GM12878 (cell line): Measurements from ENCODE around the gene LIMS2. TPM values are rescaled to one million over a fixed set of nuclear protein-coding genes. Genes with fewer than 3 reads are reported as not detected.

Experiments used
- ATAC-seq: fragments of 200-7000 bp; cut with Tn5 transposase; 3 replicates; pipeline ENCODE4 v1.9.1; 2020; ENCODE audit warnings: mild to moderate bottlenecking, moderate library complexity
- BruUV-seq: library from RNA; stranded (reverse); fragments of 400-500 nt; replicated peaks from 2 replicates; lab custom pipeline; 2021; lab: Mats Ljungman, UMichigan
- CTCF ChIA-PET: fragments of 300-600 bp; sonication (Branson Sonifier 250); formaldehyde crosslinking; extraction: SDS; loops from one replicate; lab custom pipeline; 2021; ENCODE audit warnings: inconsistent platforms; lab: Yijun Ruan, JAX
- POLR2A ChIA-PET: fragments of 350-600 bp; formaldehyde crosslinking; extraction: SDS; loops from one replicate; lab custom pipeline; 2021; ENCODE audit warnings: inconsistent platforms; lab: Charles Lee
- RAD21 ChIA-PET: fragments of 300-600 bp; sonication (Branson Sonifier 250); formaldehyde crosslinking; loops from one replicate; lab custom pipeline; 2023; ENCODE audit warnings: antibody characterized with exemption; ENCODE audit not compliant: unreplicated experiment; lab: Charles Lee
- SMC1A ChIA-PET: fragments of 300-600 bp; sonication (Branson Sonifier 250); formaldehyde crosslinking; loops from one replicate; lab custom pipeline; 2023; ENCODE audit not compliant: unreplicated experiment, uncharacterized antibody; lab: Charles Lee
- DNase-seq: peaks from one replicate; pipeline ENCODE4 v3.0.0-alpha.2; 2011; ENCODE audit warnings: low read depth, low spot score
- FAIRE-seq: peaks from 3 replicates; lab custom pipeline; 2011; peaks lifted over from hg19 to GRCh38; lab: Jason Lieb, UNC
- H2AFZ ChIP-seq: 2 replicates; pipeline ENCODE4 v1.6.0; 2011; ENCODE audit warnings: low read depth, low read length, control low read depth; ENCODE audit not compliant: control insufficient read depth
- H3K27ac ChIP-seq: 2 replicates; pipeline ENCODE4 v1.5.1; 2011; ENCODE audit warnings: control low read depth; ENCODE audit not compliant: control insufficient read depth, insufficient read depth
- H3K27me3 ChIP-seq, 2 experiments: replicated peaks in 1 of 2; 2 replicates each; pipeline versions ENCODE4 v1.6.0 to v1.6.1; 2011; ENCODE audit warnings: low read length in 1 of 2; ENCODE audit not compliant: control insufficient read depth in 2 of 2, insufficient read depth in 2 of 2
- H3K36me3 ChIP-seq, 2 experiments: 2 replicates each; pipeline ENCODE4 v1.5.1; 2011; ENCODE audit warnings: low read length in 1 of 2; ENCODE audit not compliant: control insufficient read depth in 2 of 2, insufficient read depth in 2 of 2
- H3K4me1 ChIP-seq: 2 replicates; pipeline ENCODE4 v1.6.1; 2011; ENCODE audit warnings: mild to moderate bottlenecking, low read length, moderate library complexity, mixed read lengths; ENCODE audit not compliant: control insufficient read depth, insufficient read depth
- H3K4me2 ChIP-seq: 2 replicates; pipeline ENCODE4 v1.6.0; 2011; ENCODE audit warnings: control low read depth; ENCODE audit not compliant: control insufficient read depth, insufficient read depth
- H3K4me3 ChIP-seq: fragments of 200-600 bp; sonication (generic); 2 replicates; pipeline ENCODE4 v1.5.1; 2016
- H3K79me2 ChIP-seq: 2 replicates; pipeline ENCODE4 v1.6.0; 2011; ENCODE audit warnings: low read length; ENCODE audit not compliant: control insufficient read depth, insufficient read depth
- H3K9ac ChIP-seq: 2 replicates; pipeline ENCODE4 v1.8.0; 2011; ENCODE audit warnings: low read length, control low read depth, mixed read lengths; ENCODE audit not compliant: control insufficient read depth, insufficient read depth
- H3K9me3 ChIP-seq: replicated peaks from 3 replicates; pipeline ENCODE4 v1.5.1; 2011; ENCODE audit warnings: mild to moderate bottlenecking, low read length; ENCODE audit not compliant: control insufficient read depth, insufficient read depth
- H4K20me1 ChIP-seq: 2 replicates; pipeline ENCODE4 v1.6.0; 2011; ENCODE audit not compliant: control insufficient read depth, insufficient read depth
- ASH2L ChIP-seq: fragments of 300-600, 200-600 bp; sonication (generic); IDR thresholded peaks from 2 replicates; pipeline ENCODE4 v1.6.1; 2017; ENCODE audit warnings: low read depth, mild to moderate bottlenecking, borderline replicate concordance
- BCL11A ChIP-seq: IDR thresholded peaks from 2 replicates; pipeline ENCODE4 v1.6.1; 2011; ENCODE audit warnings: low read depth, low read length
- BMI1 ChIP-seq: fragments of 450-650 bp; IDR thresholded peaks from 2 replicates; pipeline ENCODE4 v1.6.1; 2016; ENCODE audit warnings: mild to moderate bottlenecking, moderate library complexity, borderline replicate concordance
- CHD4 ChIP-seq: fragments of 200-600 bp; sonication (generic); IDR thresholded peaks from 2 replicates; pipeline ENCODE4 v1.6.1; 2016; ENCODE audit warnings: mild to moderate bottlenecking
- EGR1 ChIP-seq, 2 experiments: IDR thresholded peaks; 1 replicate in 1 of 2; 2 replicates in 1 of 2; pipeline ENCODE4 v1.6.1; 2011 to 2012; ENCODE audit warnings: low read depth in 2 of 2, low read length in 2 of 2, borderline replicate concordance in 1 of 2, mild to moderate bottlenecking in 1 of 2, moderate library complexity in 1 of 2
- GATAD2B ChIP-seq: fragments of 450-650 bp; conservative IDR thresholded peaks from 2 replicates; pipeline ENCODE4 v1.6.1; 2017; ENCODE audit warnings: low read depth, mild to moderate bottlenecking, moderate library complexity
- IKZF1 ChIP-seq: fragments of 450-650 bp; conservative IDR thresholded peaks from 2 replicates; pipeline ENCODE4 v1.6.1; 2017; ENCODE audit warnings: antibody characterized with exemption, mild to moderate bottlenecking
- IRF4 ChIP-seq: IDR thresholded peaks from 2 replicates; pipeline ENCODE4 v1.6.1; 2011; ENCODE audit warnings: low read depth, low read length
- NR2C2 ChIP-seq: IDR thresholded peaks from 2 replicates; pipeline ENCODE4 v1.6.1; 2011; ENCODE audit warnings: borderline replicate concordance, low read depth; ENCODE audit not compliant: control insufficient read depth, insufficient read length
- RCOR1 ChIP-seq: conservative IDR thresholded peaks from 2 replicates; pipeline ENCODE4 v1.6.1; 2012; ENCODE audit warnings: low read depth, low read length, improper control_type of control experiment
- ZBED1 ChIP-seq: IDR thresholded peaks from 2 replicates; pipeline ENCODE4 v1.6.1; 2016; ENCODE audit warnings: borderline replicate concordance
- WGBS: methylation state at CpG from one replicate; pipeline ENCODE4 v1.1.6; 2016; ENCODE audit warnings: low lambda C conversion rate; ENCODE audit not compliant: insufficient replicate concordance, insufficient coverage; ENCODE audit errors: missing lambda C conversion rate; 5-methylcytosine and 5-hydroxymethylcytosine counted together
- in situ Hi-C: fragments of 300-500 bp; cut with MboI; formaldehyde crosslinking; loops from 9 replicates; pipeline ENCODE4 v1.14.3; 2018; ENCODE audit warnings: mixed read lengths
- intact Hi-C: fragments of 100-400 bp; cut with micrococcal nuclease; formaldehyde crosslinking; loops from one replicate; pipeline ENCODE4 v1.14.2; 2022; ENCODE audit not compliant: unreplicated experiment
- polyA plus RNA-seq, 11 experiments: library from polyadenylated mRNA; depleted of rRNA in 4 of 11; unstranded in 6 of 11; stranded (reverse) in 5 of 11; fragments of >200 nt; fragmentation: Nextera tagmentation in 4 of 11; fragmentation: Illumina TruSeq in 1 of 11; extraction: Ambion mirVana in 4 of 11; extraction: Trizol in 1 of 11; gene quantifications; 1 replicate in 1 of 11; 2 replicates in 10 of 11; pipeline versions ENCODE4 v1.2.1 to v1.2.3, GENCODE V29; 2011 to 2016; ENCODE audit warnings: inconsistent platforms in 2 of 11, missing spikeins in 2 of 11, low read depth in 1 of 11
- total RNA-seq, 4 experiments: library from RNA; depleted of rRNA in 3 of 4; stranded (reverse); fragments of >200 nt in 3 of 4; fragmentation: Illumina TruSeq in 1 of 4; extraction: Trizol in 1 of 4; gene quantifications; 2 replicates each; pipeline versions ENCODE4 v1.2.1 to v1.2.3, GENCODE V29; 2013 to 2021
- TF ChIP-seq, protein P1 (sequence below): fragments of 450-650 bp; IDR thresholded peaks from 2 replicates; pipeline ENCODE4 v1.6.1; 2017; ENCODE audit warnings: antibody characterized with exemption, mild to moderate bottlenecking, moderate library complexity
- TF ChIP-seq, protein P2 (sequence below): fragments of 150-350 bp; IDR thresholded peaks from 2 replicates; pipeline ENCODE4 v1.6.1; 2016; ENCODE audit warnings: low read depth, low read length
- TF ChIP-seq, protein P3 (sequence below): fragments of 450-650 bp; IDR thresholded peaks from 2 replicates; pipeline ENCODE4 v1.6.1; 2017; ENCODE audit warnings: mild to moderate bottlenecking, moderate library complexity

The LIMS2 gene
- total and polyA plus RNA-seq, 10 of the 15 experiments (the other 5 are each of a cell fraction or from before 2014, with no cell fraction given), result 0.06 to 0.81 (median 0.16) TPM; not detected in 2

DNA sequence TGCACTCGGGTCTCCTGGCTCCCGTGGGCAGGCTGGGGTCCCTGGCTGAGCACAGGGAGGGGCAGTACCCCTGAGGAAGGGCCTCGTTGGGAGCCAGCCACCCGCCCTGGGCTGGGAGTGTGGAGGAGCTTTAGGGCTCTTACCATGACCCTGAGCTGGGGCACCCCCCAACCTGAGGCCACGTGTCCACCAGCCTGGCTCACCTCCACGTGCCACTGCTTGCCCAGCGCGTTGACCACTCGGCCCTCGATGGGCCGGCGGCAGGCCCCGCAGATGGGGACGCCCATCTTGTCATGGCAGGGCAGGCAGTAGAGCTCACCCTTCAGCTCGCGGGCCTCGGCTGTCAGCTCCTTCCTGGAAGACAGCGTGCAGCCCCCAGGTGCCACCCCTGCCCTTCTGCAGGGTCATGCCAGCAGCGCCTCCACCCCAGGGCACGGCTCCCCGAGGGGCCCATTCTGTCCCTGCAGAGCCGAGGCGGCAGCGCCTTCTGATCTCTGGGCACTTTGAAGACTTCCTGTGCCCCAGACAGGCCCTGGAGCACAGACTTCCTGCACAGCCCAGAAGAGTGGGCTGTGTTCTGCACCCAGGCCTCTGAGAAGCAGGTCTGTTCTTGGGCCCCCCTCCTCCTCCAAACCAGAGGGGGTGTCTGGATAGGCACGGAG lies 33.4 kb downstream of the LIMS2 start:
- ATAC-seq (no peak), FAIRE-seq (no peak), DNase-seq (no peak)
- intact Hi-C loops, result no loop called here
- ChIA-PET SMC1A (no interaction called here), RAD21 (no interaction called here), POLR2A (interaction anchor here (0.7 kb wide), 1 partner anchor 59 kb away, joined by 3 read pairs; the partner anchor contains the start of gene SFT2D3), CTCF (interaction anchor here (1.8 to 1.9 kb wide), 2 partner anchors 8 to 50 kb away, joined by 7 read pairs; no protein-coding TSS in a partner anchor)
- no peaks in the 10 kb centered on the region for H3K79me2 ChIP-seq
- in situ Hi-C loops, result no loop called here
- 44% methylated on average over 25 of the region's 25 CpGs for WGBS
- H3K9ac ChIP-seq, result no peak overlapping the region
- H4K20me1 ChIP-seq, result no peaks in the 10 kb centered on the region
- H3K9me3 ChIP-seq, result no peaks in the 10 kb centered on the region
- H2AFZ ChIP-seq, result no peak overlapping the region
- H3K4me2 ChIP-seq, result no peak overlapping the region
- H3K4me1 ChIP-seq, result no peaks in the 10 kb centered on the region
- H3K27ac ChIP-seq, result no peak overlapping the region
- no peak overlapping the region for H3K4me3 ChIP-seq
- no TSS peak for BruUV-seq
- H3K36me3 ChIP-seq, result no peaks in the 10 kb centered on the region
- no peaks in the 10 kb centered on the region for H3K27me3 ChIP-seq
- TF ChIP-seq RCOR1, result no peak
- no peak for TF ChIP-seq BMI1
- no peak for TF ChIP-seq GATAD2B
- no peak for TF ChIP-seq IKZF1
- TF ChIP-seq BCL11A, result no peak
- TF ChIP-seq, protein P1, sequence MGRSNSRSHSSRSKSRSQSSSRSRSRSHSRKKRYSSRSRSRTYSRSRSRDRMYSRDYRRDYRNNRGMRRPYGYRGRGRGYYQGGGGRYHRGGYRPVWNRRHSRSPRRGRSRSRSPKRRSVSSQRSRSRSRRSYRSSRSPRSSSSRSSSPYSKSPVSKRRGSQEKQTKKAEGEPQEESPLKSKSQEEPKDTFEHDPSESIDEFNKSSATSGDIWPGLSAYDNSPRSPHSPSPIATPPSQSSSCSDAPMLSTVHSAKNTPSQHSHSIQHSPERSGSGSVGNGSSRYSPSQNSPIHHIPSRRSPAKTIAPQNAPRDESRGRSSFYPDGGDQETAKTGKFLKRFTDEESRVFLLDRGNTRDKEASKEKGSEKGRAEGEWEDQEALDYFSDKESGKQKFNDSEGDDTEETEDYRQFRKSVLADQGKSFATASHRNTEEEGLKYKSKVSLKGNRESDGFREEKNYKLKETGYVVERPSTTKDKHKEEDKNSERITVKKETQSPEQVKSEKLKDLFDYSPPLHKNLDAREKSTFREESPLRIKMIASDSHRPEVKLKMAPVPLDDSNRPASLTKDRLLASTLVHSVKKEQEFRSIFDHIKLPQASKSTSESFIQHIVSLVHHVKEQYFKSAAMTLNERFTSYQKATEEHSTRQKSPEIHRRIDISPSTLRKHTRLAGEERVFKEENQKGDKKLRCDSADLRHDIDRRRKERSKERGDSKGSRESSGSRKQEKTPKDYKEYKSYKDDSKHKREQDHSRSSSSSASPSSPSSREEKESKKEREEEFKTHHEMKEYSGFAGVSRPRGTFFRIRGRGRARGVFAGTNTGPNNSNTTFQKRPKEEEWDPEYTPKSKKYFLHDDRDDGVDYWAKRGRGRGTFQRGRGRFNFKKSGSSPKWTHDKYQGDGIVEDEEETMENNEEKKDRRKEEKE, result no peak
- no peak for TF ChIP-seq EGR1 (IDR thresholded peaks at IDR 0.05; ENCODE audit: borderline replicate concordance in 1 of 2, low read depth in 2 of 2, low read length in 2 of 2)
- no peak for TF ChIP-seq ASH2L
- no peak for TF ChIP-seq ZBED1
- TF ChIP-seq CHD4, result no peak
- TF ChIP-seq NR2C2, result no peak
- TF ChIP-seq, protein P2, sequence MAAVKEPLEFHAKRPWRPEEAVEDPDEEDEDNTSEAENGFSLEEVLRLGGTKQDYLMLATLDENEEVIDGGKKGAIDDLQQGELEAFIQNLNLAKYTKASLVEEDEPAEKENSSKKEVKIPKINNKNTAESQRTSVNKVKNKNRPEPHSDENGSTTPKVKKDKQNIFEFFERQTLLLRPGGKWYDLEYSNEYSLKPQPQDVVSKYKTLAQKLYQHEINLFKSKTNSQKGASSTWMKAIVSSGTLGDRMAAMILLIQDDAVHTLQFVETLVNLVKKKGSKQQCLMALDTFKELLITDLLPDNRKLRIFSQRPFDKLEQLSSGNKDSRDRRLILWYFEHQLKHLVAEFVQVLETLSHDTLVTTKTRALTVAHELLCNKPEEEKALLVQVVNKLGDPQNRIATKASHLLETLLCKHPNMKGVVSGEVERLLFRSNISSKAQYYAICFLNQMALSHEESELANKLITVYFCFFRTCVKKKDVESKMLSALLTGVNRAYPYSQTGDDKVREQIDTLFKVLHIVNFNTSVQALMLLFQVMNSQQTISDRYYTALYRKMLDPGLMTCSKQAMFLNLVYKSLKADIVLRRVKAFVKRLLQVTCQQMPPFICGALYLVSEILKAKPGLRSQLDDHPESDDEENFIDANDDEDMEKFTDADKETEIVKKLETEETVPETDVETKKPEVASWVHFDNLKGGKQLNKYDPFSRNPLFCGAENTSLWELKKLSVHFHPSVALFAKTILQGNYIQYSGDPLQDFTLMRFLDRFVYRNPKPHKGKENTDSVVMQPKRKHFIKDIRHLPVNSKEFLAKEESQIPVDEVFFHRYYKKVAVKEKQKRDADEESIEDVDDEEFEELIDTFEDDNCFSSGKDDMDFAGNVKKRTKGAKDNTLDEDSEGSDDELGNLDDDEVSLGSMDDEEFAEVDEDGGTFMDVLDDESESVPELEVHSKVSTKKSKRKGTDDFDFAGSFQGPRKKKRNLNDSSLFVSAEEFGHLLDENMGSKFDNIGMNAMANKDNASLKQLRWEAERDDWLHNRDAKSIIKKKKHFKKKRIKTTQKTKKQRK, result no peak
- TF ChIP-seq IRF4, result no peak
- TF ChIP-seq, protein P3, sequence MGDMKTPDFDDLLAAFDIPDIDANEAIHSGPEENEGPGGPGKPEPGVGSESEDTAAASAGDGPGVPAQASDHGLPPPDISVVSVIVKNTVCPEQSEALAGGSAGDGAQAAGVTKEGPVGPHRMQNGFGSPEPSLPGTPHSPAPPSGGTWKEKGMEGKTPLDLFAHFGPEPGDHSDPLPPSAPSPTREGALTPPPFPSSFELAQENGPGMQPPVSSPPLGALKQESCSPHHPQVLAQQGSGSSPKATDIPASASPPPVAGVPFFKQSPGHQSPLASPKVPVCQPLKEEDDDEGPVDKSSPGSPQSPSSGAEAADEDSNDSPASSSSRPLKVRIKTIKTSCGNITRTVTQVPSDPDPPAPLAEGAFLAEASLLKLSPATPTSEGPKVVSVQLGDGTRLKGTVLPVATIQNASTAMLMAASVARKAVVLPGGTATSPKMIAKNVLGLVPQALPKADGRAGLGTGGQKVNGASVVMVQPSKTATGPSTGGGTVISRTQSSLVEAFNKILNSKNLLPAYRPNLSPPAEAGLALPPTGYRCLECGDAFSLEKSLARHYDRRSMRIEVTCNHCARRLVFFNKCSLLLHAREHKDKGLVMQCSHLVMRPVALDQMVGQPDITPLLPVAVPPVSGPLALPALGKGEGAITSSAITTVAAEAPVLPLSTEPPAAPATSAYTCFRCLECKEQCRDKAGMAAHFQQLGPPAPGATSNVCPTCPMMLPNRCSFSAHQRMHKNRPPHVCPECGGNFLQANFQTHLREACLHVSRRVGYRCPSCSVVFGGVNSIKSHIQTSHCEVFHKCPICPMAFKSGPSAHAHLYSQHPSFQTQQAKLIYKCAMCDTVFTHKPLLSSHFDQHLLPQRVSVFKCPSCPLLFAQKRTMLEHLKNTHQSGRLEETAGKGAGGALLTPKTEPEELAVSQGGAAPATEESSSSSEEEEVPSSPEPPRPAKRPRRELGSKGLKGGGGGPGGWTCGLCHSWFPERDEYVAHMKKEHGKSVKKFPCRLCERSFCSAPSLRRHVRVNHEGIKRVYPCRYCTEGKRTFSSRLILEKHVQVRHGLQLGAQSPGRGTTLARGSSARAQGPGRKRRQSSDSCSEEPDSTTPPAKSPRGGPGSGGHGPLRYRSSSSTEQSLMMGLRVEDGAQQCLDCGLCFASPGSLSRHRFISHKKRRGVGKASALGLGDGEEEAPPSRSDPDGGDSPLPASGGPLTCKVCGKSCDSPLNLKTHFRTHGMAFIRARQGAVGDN, result no peak
